GM19372 (cell line): ENCODE data around the gene TRIM38.
"Not testable (repeated sequence)": the region's sequence is repeated elsewhere in the genome, so short reads cannot be mapped to it uniquely, and the experiment has no call there.

ENCODE experiments used
- ATAC-seq: cut with Tn5 transposase; IDR thresholded peaks from one replicate; pipeline ENCODE4 v1.9.1; 2021; ENCODE audit warnings: mild to moderate bottlenecking, low read depth, moderate library complexity; ENCODE audit not compliant: unreplicated experiment

TRIM38 gene

GRCh38 chr6:25966711-25967110 lies 4.1 kb downstream of the TRIM38 start:
- no peak for ATAC-seq

GRCh38 chr6:25968769-25969168 lies 6.2 kb downstream of the TRIM38 start:
- no peak for ATAC-seq

GRCh38 chr6:25971187-25971821 lies 8.7 kb downstream of the TRIM38 start:
- ATAC-seq: no peak

- ATAC-seq: no peak
Observed at GRCh38 chr6:25972128-25972527, 9.5 kb downstream of the TRIM38 start.

GRCh38 chr6:25972902-25973301 lies 10.3 kb downstream of the TRIM38 start:
- no peak for ATAC-seq

GRCh38 chr6:25973923-25974555 lies 11.4 kb downstream of the TRIM38 start:
- no peak for ATAC-seq

- no peak for ATAC-seq
Observed at GRCh38 chr6:25975923-25976560, 13.4 kb downstream of the TRIM38 start.

- no peak for ATAC-seq
Observed at GRCh38 chr6:25980935-25981334, 18.3 kb downstream of the TRIM38 start.

GRCh38 chr6:25981568-25982263 lies 19.1 kb downstream of the TRIM38 start:
- no peak for ATAC-seq

GRCh38 chr6:25984265-25984664 lies 21.7 kb downstream of the TRIM38 start:
- no peak for ATAC-seq

- ATAC-seq: no peak
Observed at GRCh38 chr6:25987845-25988244, 25.2 kb downstream of the TRIM38 start.

- ATAC-seq: no peak
Observed at GRCh38 chr6:25990172-25990873, 27.7 kb downstream of the TRIM38 start.

GRCh38 chr6:25991785-25992412 lies 29.3 kb downstream of the TRIM38 start:
- ATAC-seq: peak; percentile 44

GRCh38 chr6:25992413-25993340 lies 30.1 kb downstream of the TRIM38 start:
- peak; percentile 78 for ATAC-seq

- ATAC-seq: not testable (repeated sequence)
Observed at GRCh38 chr6:25993341-25993684, 30.7 kb downstream of the TRIM38 start.

- no peak for ATAC-seq
Observed at GRCh38 chr6:25995507-25995906, 32.9 kb downstream of the TRIM38 start.

- no peak for ATAC-seq
Observed at GRCh38 chr6:25997921-25998320, 35.3 kb downstream of the TRIM38 start.

- ATAC-seq: no peak
Observed at GRCh38 chr6:25998379-25998778, 35.8 kb downstream of the TRIM38 start.

GRCh38 chr6:25999225-25999624 lies 36.6 kb downstream of the TRIM38 start:
- not testable (repeated sequence) for ATAC-seq
